Measurements from ENCODE around the gene MYOF. TPM values are rescaled to one million over a fixed set of nuclear protein-coding genes. Genes with fewer than 3 reads are reported as not detected.
A peak's percentile ranks its signal among the peaks of the same experiment; 100 is the strongest.

MYOF gene
- total RNA-seq, 1 experiment from 2014 or later = 376 TPM

DNA sequence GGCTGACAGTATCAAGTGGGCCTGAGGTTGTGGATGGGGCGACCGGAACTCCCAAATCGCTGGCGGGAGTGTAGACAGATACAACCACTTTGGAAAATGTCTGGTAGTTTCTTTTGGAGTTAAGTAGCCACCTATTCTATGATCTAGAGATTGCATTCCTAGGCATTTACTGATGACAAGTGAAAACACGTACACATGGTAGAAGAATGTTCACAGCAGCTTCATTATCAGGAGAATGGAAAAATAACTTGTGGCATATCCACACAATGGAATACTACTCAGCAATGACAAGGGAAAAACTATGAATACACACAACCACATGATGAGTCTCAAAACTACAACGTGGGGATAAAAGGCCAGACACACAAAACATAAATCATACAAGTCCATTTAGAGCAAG is 146.0 kb downstream of the MYOF start:
- in situ Hi-C loops (cut with HindIII; ENCODE audit: low pct_unique_long_range_greater_than_20kb, low sequenced_read_pairs) = no loop called here
- DNase-seq (ENCODE audit: low read depth, low spot score) = no peak
- ATAC-seq = no peak
- H3K27me3 ChIP-seq (ENCODE audit: control insufficient read depth, insufficient read depth, low read length) = no peaks in the 10 kb centered on the region
- ChIA-PET CTCF (no interaction called here), POLR2A (no interaction called here)
- intact Hi-C loops (cut with micrococcal nuclease; ENCODE audit: unreplicated experiment) = no loop called here
- no peak overlapping the region for H3K4me3 ChIP-seq (ENCODE audit: low read depth in 2 of 2, low read length in 2 of 2)
- H3K27ac ChIP-seq (ENCODE audit: low read length) = no peak overlapping the region
- no peaks in the 10 kb centered on the region for H3K4me1 ChIP-seq (ENCODE audit: control insufficient read depth, insufficient read depth, low read length)
- H3K36me3 ChIP-seq (ENCODE audit: control insufficient read depth, insufficient read depth, low read length) = peaks cover 55% of the 10 kb centered on the region
- no peak for TF ChIP-seq SIN3A (IDR thresholded peaks at IDR 0.05; ENCODE audit: borderline replicate concordance, insufficient read depth, low read depth, low read length)
- no peak for TF ChIP-seq CTCF (IDR thresholded peaks at IDR 0.05)
- TF ChIP-seq TCF7L2 (IDR thresholded peaks at IDR 0.05; ENCODE audit: low read depth, low read length) = no peak
- TF ChIP-seq, protein P1, sequence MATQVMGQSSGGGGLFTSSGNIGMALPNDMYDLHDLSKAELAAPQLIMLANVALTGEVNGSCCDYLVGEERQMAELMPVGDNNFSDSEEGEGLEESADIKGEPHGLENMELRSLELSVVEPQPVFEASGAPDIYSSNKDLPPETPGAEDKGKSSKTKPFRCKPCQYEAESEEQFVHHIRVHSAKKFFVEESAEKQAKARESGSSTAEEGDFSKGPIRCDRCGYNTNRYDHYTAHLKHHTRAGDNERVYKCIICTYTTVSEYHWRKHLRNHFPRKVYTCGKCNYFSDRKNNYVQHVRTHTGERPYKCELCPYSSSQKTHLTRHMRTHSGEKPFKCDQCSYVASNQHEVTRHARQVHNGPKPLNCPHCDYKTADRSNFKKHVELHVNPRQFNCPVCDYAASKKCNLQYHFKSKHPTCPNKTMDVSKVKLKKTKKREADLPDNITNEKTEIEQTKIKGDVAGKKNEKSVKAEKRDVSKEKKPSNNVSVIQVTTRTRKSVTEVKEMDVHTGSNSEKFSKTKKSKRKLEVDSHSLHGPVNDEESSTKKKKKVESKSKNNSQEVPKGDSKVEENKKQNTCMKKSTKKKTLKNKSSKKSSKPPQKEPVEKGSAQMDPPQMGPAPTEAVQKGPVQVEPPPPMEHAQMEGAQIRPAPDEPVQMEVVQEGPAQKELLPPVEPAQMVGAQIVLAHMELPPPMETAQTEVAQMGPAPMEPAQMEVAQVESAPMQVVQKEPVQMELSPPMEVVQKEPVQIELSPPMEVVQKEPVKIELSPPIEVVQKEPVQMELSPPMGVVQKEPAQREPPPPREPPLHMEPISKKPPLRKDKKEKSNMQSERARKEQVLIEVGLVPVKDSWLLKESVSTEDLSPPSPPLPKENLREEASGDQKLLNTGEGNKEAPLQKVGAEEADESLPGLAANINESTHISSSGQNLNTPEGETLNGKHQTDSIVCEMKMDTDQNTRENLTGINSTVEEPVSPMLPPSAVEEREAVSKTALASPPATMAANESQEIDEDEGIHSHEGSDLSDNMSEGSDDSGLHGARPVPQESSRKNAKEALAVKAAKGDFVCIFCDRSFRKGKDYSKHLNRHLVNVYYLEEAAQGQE (IDR thresholded peaks at IDR 0.05; ENCODE audit: insufficient read depth in 1 of 2, low read depth in 2 of 2, low read length in 1 of 2) = no peak
- TF ChIP-seq POLR2AphosphoS5 (IDR thresholded peaks at IDR 0.05; ENCODE audit: low read depth, low read length) = no peak
- H3K9me3 ChIP-seq (ENCODE audit: control insufficient read depth, insufficient read depth, low read depth, low read length) = no peaks in the 10 kb centered on the region
- TSS peak; percentile 42 for BruUV-seq (replicated peaks)

DNA sequence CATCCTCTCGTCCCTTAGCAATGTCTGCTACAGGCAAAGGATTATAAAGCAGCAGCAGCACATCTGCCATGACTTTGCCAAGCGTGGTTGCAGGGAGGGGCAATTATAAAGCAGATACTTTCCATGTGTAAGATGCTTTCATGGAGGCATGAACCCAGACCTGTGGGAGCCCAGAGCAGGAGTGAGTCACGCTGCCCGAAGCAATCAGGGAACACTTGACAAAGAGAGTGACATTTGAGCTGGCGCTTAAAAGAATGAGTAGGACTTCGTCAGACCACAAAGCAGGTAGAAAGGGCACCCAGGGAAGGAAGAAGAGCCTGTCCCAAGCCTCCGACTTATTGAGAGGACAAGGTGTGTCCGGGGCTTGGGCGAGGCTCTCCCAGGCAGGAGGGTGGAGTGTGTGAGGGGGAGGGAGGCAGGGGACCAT is 147.2 kb downstream of the MYOF start:
- Histone ChIP-seq H3K9me3 (ENCODE audit: control insufficient read depth, insufficient read depth, low read depth, low read length) (no peaks in the 10 kb centered on the region), H3K27ac (ENCODE audit: low read length) (no peak overlapping the region), H3K4me1 (ENCODE audit: control insufficient read depth, insufficient read depth, low read length) (no peaks in the 10 kb centered on the region), H3K4me3 (ENCODE audit: low read depth in 2 of 2, low read length in 2 of 2) (no peak overlapping the region), H3K36me3 (ENCODE audit: control insufficient read depth, insufficient read depth, low read length) (peaks cover 57% of the 10 kb centered on the region), H3K27me3 (ENCODE audit: control insufficient read depth, insufficient read depth, low read length) (no peaks in the 10 kb centered on the region)
- BruUV-seq (replicated peaks) = no TSS peak
- intact Hi-C loops (cut with micrococcal nuclease; ENCODE audit: unreplicated experiment) (no loop called here), in situ Hi-C loops (cut with HindIII; ENCODE audit: low pct_unique_long_range_greater_than_20kb, low sequenced_read_pairs) (no loop called here)
- DNase-seq (ENCODE audit: low read depth, low spot score) (no peak), ATAC-seq (peak; percentile 23; the same call in 1 of the 2 replicates)
- TF ChIP-seq SIN3A (IDR thresholded peaks at IDR 0.05; ENCODE audit: borderline replicate concordance, insufficient read depth, low read depth, low read length) (no peak), CTCF (IDR thresholded peaks at IDR 0.05) (no peak), POLR2AphosphoS5 (IDR thresholded peaks at IDR 0.05; ENCODE audit: low read depth, low read length) (no peak), TCF7L2 (IDR thresholded peaks at IDR 0.05; ENCODE audit: low read depth, low read length) (no peak)
- TF ChIP-seq, protein P1 (IDR thresholded peaks at IDR 0.05; ENCODE audit: insufficient read depth in 1 of 2, low read depth in 2 of 2, low read length in 1 of 2) = no peak
- CTCF ChIA-PET = no interaction called here
- POLR2A ChIA-PET = no interaction called here
